HFF-Myc (cell line): ENCODE measurements around the gene LDLR.
"Not testable (repeated sequence)": the region's sequence is repeated elsewhere in the genome, so short reads cannot be mapped to it uniquely, and the experiment has no call there.

Experiments
- DNase-seq: peaks from one replicate; pipeline ENCODE4 v3.0.0-alpha.2; 2011; ENCODE audit warnings: low read depth; ENCODE audit errors: extremely low read depth
- H3K4me3 ChIP-seq: replicated peaks from 2 replicates; pipeline ENCODE4 v1.5.1; 2011; ENCODE audit warnings: low read depth, mild to moderate bottlenecking, control low read depth, low read length
- CTCF ChIP-seq: IDR thresholded peaks from 2 replicates; pipeline ENCODE4 v1.5.1; 2012; ENCODE audit warnings: mild to moderate bottlenecking, low read depth, low read length, control low read depth; ENCODE audit errors: missing control alignments

Gene LDLR

GRCh38 chr19:11113140-11113708 lies 24.0 kb downstream of the LDLR start:
- TF ChIP-seq CTCF: no peak
- no peak overlapping the region for H3K4me3 ChIP-seq
- no peak for DNase-seq

- H3K4me3 ChIP-seq: no peak overlapping the region
- TF ChIP-seq CTCF: no peak
- DNase-seq: no peak
Observed at GRCh38 chr19:11115042-11115441, 25.8 kb downstream of the LDLR start.

- no peak overlapping the region for H3K4me3 ChIP-seq
- no peak for DNase-seq
- TF ChIP-seq CTCF: no peak
Observed at GRCh38 chr19:11115895-11116446, 26.7 kb downstream of the LDLR start.

- no peak for DNase-seq
- no peak overlapping the region for H3K4me3 ChIP-seq
- no peak for TF ChIP-seq CTCF
Observed at GRCh38 chr19:11116507-11116906, 27.2 kb downstream of the LDLR start.

- H3K4me3 ChIP-seq, DNase-seq: not testable (repeated sequence)
Observed at GRCh38 chr19:11121963-11122362, 32.7 kb downstream of the LDLR start.

- DNase-seq: no peak
- TF ChIP-seq CTCF: no peak
- H3K4me3 ChIP-seq: no peak overlapping the region
Observed at GRCh38 chr19:11123114-11123513, 33.9 kb downstream of the LDLR start.

GRCh38 chr19:11124157-11124556 lies 34.9 kb downstream of the LDLR start:
- H3K4me3 ChIP-seq, DNase-seq: not testable (repeated sequence)

GRCh38 chr19:11125994-11126685 lies 36.9 kb downstream of the LDLR start:
- no peak for DNase-seq
- peak; percentile 83 for TF ChIP-seq CTCF
- H3K4me3 ChIP-seq: no peak overlapping the region
